ES-I3 (cell line): ENCODE results near the gene CROCC2.

Experiments used
- H3K36me3 ChIP-seq: 2 replicates; pipeline ENCODE4 v1.6.1; 2013; ENCODE audit warnings: mild to moderate bottlenecking, low read length, control low read depth, moderate library complexity; ENCODE audit not compliant: insufficient read depth
- H3K4me1 ChIP-seq: 2 replicates; pipeline ENCODE4 v1.6.1; 2013; ENCODE audit warnings: mild to moderate bottlenecking, control low read depth, low read length; ENCODE audit not compliant: insufficient read depth
- H3K9ac ChIP-seq: 2 replicates; pipeline ENCODE4 v1.6.1; 2013; ENCODE audit warnings: low read depth, mild to moderate bottlenecking, low read length, moderate library complexity
- H3K9me3 ChIP-seq: 2 replicates; pipeline ENCODE4 v1.6.1; 2013; ENCODE audit warnings: mild to moderate bottlenecking, low read length, moderate library complexity; ENCODE audit not compliant: control insufficient read depth, insufficient read depth

CROCC2 gene

DNA sequence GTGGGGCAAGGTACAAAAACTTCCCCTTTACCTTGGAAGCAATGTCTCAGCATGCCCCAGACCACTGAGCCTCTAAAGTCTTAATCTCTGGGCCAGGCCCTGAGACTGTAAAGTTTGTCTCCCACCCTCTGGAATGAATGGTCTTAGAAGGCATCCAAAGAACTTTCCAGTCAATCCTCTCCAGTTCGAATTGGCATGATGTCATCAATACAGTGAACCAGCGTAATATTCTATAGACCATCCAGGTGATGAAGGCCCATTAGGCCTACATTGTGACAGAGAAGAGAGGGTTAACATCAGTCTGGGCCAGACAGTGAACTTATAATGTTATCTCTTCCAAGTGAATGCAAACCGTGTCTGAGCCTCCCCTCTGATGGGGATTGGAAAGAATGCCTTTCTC lies 21.4 kb upstream of the CROCC2 start:
- Histone ChIP-seq H3K36me3 (no peaks in the 10 kb centered on the region), H3K4me1 (no peaks in the 10 kb centered on the region), H3K9ac (no peak overlapping the region), H3K9me3 (no peaks in the 10 kb centered on the region)

DNA sequence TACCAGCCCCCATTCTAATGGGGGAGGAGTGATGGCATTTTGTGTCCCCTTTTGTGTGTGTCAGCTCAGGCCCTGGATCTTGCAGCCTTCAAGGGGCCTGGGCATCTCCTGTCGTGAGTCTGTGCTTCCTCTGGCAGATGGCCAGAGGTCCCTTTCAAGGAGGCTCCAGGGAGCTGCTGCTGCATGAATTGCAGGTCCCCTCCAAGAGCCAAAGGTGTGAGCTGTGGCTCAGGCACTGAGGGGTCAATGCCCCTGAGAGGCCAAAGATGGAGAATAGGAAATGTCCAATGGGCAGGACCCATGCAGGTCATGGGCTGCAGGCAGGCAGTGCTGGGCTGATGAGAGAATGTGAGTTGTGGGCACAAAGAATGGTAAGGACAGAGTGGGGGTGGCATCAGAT lies 20.6 kb upstream of the CROCC2 start:
- Histone ChIP-seq H3K9ac (no peak overlapping the region), H3K9me3 (no peaks in the 10 kb centered on the region), H3K4me1 (no peaks in the 10 kb centered on the region), H3K36me3 (no peaks in the 10 kb centered on the region)

- no peaks in the 10 kb centered on the region for H3K9me3 ChIP-seq
- no peaks in the 10 kb centered on the region for H3K4me1 ChIP-seq
- no peak overlapping the region for H3K9ac ChIP-seq
- no peaks in the 10 kb centered on the region for H3K36me3 ChIP-seq
Measured at GRCh38 chr2:240886023-240886565, 20.0 kb upstream of the CROCC2 start.

GRCh38 chr2:240886678-240887609 lies 19.2 kb upstream of the CROCC2 start:
- H3K9ac ChIP-seq: no peak overlapping the region
- H3K9me3 ChIP-seq: no peaks in the 10 kb centered on the region
- H3K4me1 ChIP-seq: no peaks in the 10 kb centered on the region
- H3K36me3 ChIP-seq: no peaks in the 10 kb centered on the region

GRCh38 chr2:240887631-240888030 lies 18.5 kb upstream of the CROCC2 start:
- Histone ChIP-seq H3K36me3 (no peaks in the 10 kb centered on the region), H3K9me3 (no peaks in the 10 kb centered on the region), H3K9ac (no peak overlapping the region), H3K4me1 (no peaks in the 10 kb centered on the region)

DNA sequence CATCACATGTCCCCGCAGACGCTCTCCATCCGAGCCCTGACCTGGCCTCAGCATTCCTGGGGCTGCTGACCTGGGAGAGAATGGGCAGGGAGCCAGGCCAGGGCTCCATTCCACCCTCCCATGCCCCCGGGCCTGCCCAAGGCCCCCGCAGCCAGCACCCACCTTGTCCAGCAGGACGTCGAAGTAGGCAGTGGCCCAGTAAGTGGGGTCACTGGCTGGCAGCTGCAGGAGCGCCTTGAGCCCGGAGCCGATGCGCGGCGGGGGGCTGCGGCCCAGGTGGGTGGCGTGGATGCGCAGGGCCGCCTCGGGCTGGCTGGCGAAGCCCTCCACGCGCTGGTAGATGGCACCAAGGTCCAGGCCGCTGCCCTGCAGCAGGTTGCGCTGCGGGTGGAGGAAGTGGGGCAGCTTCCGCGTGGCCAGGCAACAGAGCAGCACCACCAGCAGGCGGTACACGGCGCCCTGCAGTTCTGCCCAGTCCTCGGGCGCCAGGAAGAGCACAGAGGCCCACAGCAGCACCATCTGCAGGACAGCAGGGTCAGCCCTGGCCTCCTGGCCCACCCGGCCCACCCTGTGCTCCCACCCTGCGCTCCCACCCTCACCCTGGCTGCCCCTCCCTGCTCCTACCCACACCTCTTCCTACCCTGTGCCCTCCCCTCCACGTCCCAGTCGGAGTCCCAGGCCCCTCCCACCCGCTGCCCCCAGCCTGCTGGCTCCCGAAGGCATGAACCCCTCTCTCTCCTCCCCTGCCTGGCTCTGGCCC lies 17.8 kb upstream of the CROCC2 start:
- Histone ChIP-seq H3K9ac (no peak overlapping the region), H3K4me1 (no peaks in the 10 kb centered on the region; the same call in 1 of the 2 replicates), H3K9me3 (no peaks in the 10 kb centered on the region), H3K36me3 (no peaks in the 10 kb centered on the region)

DNA sequence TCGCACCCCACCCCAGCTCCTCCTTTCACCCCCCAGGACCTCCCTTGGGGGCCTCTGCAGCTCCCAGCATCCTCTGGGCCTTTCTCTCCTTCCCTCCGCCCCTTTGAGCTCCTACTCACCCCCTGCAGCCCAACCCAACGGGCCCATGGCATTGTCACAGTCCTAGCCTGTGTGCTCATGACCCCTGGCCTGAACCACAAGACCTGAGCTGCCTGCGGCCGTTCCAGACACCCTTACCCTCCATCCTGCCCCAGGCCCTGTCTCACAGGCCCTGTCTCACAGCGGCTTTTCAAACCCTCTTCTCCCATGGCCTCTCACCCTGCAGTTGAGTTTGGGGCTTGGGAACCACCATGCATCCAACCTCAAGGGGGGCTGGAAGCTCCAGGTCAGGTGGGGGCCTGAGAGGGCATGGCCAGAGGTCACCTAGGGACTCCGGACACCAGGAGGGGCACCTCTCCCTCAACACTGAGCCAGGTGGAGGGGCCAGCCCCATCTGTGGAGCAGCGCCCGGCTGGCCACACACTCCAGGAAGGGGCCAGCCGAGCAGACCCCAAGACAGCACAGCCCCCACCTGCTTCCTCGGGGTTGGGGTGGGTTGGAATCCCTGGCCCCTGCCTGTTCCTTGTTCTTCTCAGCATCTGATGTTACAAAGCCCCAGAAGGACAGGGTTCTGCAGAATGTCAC lies 17.1 kb upstream of the CROCC2 start:
- Histone ChIP-seq H3K36me3 (no peaks in the 10 kb centered on the region), H3K4me1 (peaks cover 6% of the 10 kb centered on the region; the same call in 1 of the 2 replicates), H3K9ac (no peak overlapping the region), H3K9me3 (no peaks in the 10 kb centered on the region)

GRCh38 chr2:240889601-240890560 lies 16.3 kb upstream of the CROCC2 start:
- Histone ChIP-seq H3K4me1 (peaks cover 7% of the 10 kb centered on the region; the same call in 1 of the 2 replicates), H3K9ac (no peak overlapping the region)

GRCh38 chr2:240890691-240891090 lies 15.4 kb upstream of the CROCC2 start:
- Histone ChIP-seq H3K9ac (no peak overlapping the region), H3K9me3 (no peaks in the 10 kb centered on the region), H3K36me3 (no peaks in the 10 kb centered on the region), H3K4me1 (peaks cover 7% of the 10 kb centered on the region; the same call in 1 of the 2 replicates)

More at GRCh38 chr2:240889601-240890560, 16.3 kb upstream of the CROCC2 start:
- Histone ChIP-seq H3K36me3 (no peaks in the 10 kb centered on the region), H3K9me3 (no peaks in the 10 kb centered on the region)

- H3K9me3 ChIP-seq: no peaks in the 10 kb centered on the region
- H3K4me1 ChIP-seq: peaks cover 7% of the 10 kb centered on the region; the same call in 1 of the 2 replicates
- H3K9ac ChIP-seq: no peak overlapping the region
- H3K36me3 ChIP-seq: no peaks in the 10 kb centered on the region
Measured at GRCh38 chr2:240891492-240892340, 14.4 kb upstream of the CROCC2 start.

GRCh38 chr2:240892356-240892755 lies 13.8 kb upstream of the CROCC2 start:
- Histone ChIP-seq H3K9me3 (no peaks in the 10 kb centered on the region), H3K4me1 (peaks cover 7% of the 10 kb centered on the region; the same call in 1 of the 2 replicates), H3K36me3 (no peaks in the 10 kb centered on the region), H3K9ac (no peak overlapping the region)

DNA sequence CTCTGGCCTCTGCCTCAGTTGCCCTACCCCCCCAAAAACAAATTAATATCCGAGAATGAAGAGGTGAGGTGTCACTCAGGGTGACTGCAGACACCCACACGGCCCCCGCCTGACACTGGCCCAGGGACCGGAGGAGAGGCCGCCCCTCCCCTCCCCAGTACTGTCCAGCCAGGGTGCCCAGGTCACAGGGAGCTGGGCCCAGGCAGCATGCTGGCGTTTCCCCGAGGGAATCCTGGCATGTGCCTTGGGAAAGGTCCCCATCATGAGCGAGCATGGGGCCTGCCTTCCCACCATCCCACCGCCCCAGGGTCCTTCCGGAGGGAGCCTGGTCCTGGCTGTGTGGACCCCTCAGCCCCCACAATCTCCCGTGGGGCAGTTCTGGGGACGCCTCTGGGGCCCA lies 13.2 kb upstream of the CROCC2 start:
- Histone ChIP-seq H3K4me1 (peaks cover 7% of the 10 kb centered on the region; the same call in 1 of the 2 replicates), H3K9me3 (no peaks in the 10 kb centered on the region), H3K36me3 (no peaks in the 10 kb centered on the region), H3K9ac (no peak overlapping the region)
